ENCODE measurements around the gene TMEM72.

TMEM72 gene

GRCh38 chr10:44955413-44956070 is 44.4 kb downstream of the TMEM72 start:
- H3K4me3 ChIP-seq (ENCODE audit: low read depth, low read length), result no peak overlapping the region
- TF ChIP-seq CTCF (IDR thresholded peaks at IDR 0.05; ENCODE audit: low read depth, low read length, missing control alignments), result no peak
- DNase-seq (ENCODE audit: low read depth), result no peak
- in situ Hi-C loops (cut with HindIII; ENCODE audit: low sequenced_read_pairs), result no loop called here

GRCh38 chr10:44956226-44956625 is 45.1 kb downstream of the TMEM72 start:
- in situ Hi-C loops (cut with HindIII; ENCODE audit: low sequenced_read_pairs), result no loop called here
- TF ChIP-seq CTCF (IDR thresholded peaks at IDR 0.05; ENCODE audit: low read depth, low read length, missing control alignments), result no peak
- DNase-seq (ENCODE audit: low read depth), result no peak
- H3K4me3 ChIP-seq (ENCODE audit: low read depth, low read length), result no peak overlapping the region

- TF ChIP-seq CTCF (IDR thresholded peaks at IDR 0.05; ENCODE audit: low read depth, low read length, missing control alignments), result no peak
- no peak overlapping the region for H3K4me3 ChIP-seq (ENCODE audit: low read depth, low read length)
- in situ Hi-C loops (cut with HindIII; ENCODE audit: low sequenced_read_pairs), result no loop called here
- DNase-seq (ENCODE audit: low read depth), result no peak
These were observed 45.9 kb downstream of the TMEM72 start for GRCh38 chr10:44956717-44957706.

- DNase-seq (ENCODE audit: low read depth), result no peak
- peak overlapping the region; percentile 78 for H3K4me3 ChIP-seq (ENCODE audit: low read depth, low read length)
- TF ChIP-seq CTCF (IDR thresholded peaks at IDR 0.05; ENCODE audit: low read depth, low read length, missing control alignments), result no peak
- in situ Hi-C loops (cut with HindIII; ENCODE audit: low sequenced_read_pairs), result no loop called here
These were observed 47.2 kb downstream of the TMEM72 start for GRCh38 chr10:44958196-44958897.

- DNase-seq (ENCODE audit: low read depth), result no peak
- peak overlapping the region; percentile 78 for H3K4me3 ChIP-seq (ENCODE audit: low read depth, low read length)
- TF ChIP-seq CTCF (IDR thresholded peaks at IDR 0.05; ENCODE audit: low read depth, low read length, missing control alignments), result no peak
- in situ Hi-C loops (cut with HindIII; ENCODE audit: low sequenced_read_pairs), result no loop called here
These were observed 47.7 kb downstream of the TMEM72 start for GRCh38 chr10:44958898-44959246.

All from astrocyte of the cerebellum (primary cell).